GM21528 (cell line): Measurements from ENCODE around the gene MAGOHB.

Source experiments
- ATAC-seq: cut with Tn5 transposase; IDR thresholded peaks from one replicate; pipeline ENCODE4 v1.9.1; 2021; ENCODE audit warnings: mild to moderate bottlenecking, moderate library complexity; ENCODE audit not compliant: unreplicated experiment, low FRiP score

MAGOHB gene

GRCh38 chr12:10557766-10558165 lies 55.6 kb downstream of the MAGOHB start:
- ATAC-seq = peak; percentile 47

- peak; percentile 16 for ATAC-seq
These were observed 56.1 kb downstream of the MAGOHB start for GRCh38 chr12:10557329-10557728.

GRCh38 chr12:10554756-10555481 lies 58.5 kb downstream of the MAGOHB start:
- no peak for ATAC-seq

GRCh38 chr12:10554228-10554755 lies 59.1 kb downstream of the MAGOHB start:
- no peak for ATAC-seq
